KMS-11 (cell line): ENCODE measurements around the gene GRAPL.
"Not testable (repeated sequence)": the region's sequence is repeated elsewhere in the genome, so short reads cannot be mapped to it uniquely, and the experiment has no call there.

Experiments
- H2AFZ ChIP-seq: fragments of 200-600 bp; sonication (generic); 2 replicates; pipeline ENCODE4 v1.6.1; 2016; ENCODE audit warnings: antibody characterized with exemption, mixed run types, low read depth
- H3K27ac ChIP-seq: fragments of 200-600 bp; sonication (generic); 2 replicates; pipeline ENCODE4 v1.6.1; 2016; ENCODE audit warnings: mild to moderate bottlenecking, mixed run types
- H3K27me3 ChIP-seq: fragments of 200-600 bp; sonication (generic); 2 replicates; pipeline ENCODE4 v1.6.1; 2017; ENCODE audit warnings: mild to moderate bottlenecking, low read depth, mixed run types, moderate library complexity; ENCODE audit not compliant: insufficient read depth
- H3K36me3 ChIP-seq: fragments of 200-600 bp; sonication (generic); 2 replicates; pipeline ENCODE4 v1.6.1; 2017; ENCODE audit warnings: mild to moderate bottlenecking, mixed run types; ENCODE audit not compliant: insufficient read depth
- H3K4me1 ChIP-seq: fragments of 200-600 bp; sonication (generic); 2 replicates; pipeline ENCODE4 v1.6.1; 2016; ENCODE audit warnings: mild to moderate bottlenecking, low read depth, mixed run types; ENCODE audit not compliant: poor library complexity, severe bottlenecking
- H3K4me2 ChIP-seq: fragments of 200-600 bp; sonication (generic); 2 replicates; pipeline ENCODE4 v1.7.0; 2016; ENCODE audit warnings: mild to moderate bottlenecking, mixed run types
- H3K4me3 ChIP-seq: fragments of 200-600 bp; sonication (generic); IDR thresholded peaks from 2 replicates; pipeline ENCODE4 v1.6.1; 2017; ENCODE audit warnings: low read depth, low read length, mixed read lengths; ENCODE audit not compliant: insufficient read depth
- H3K79me2 ChIP-seq: fragments of 200-600 bp; sonication (generic); 2 replicates; pipeline ENCODE4 v1.6.1; 2016; ENCODE audit warnings: low read depth, mixed run types; ENCODE audit not compliant: insufficient read depth
- H3K9ac ChIP-seq: fragments of 200-600 bp; sonication (generic); 2 replicates; pipeline ENCODE4 v1.6.1; 2016; ENCODE audit warnings: mild to moderate bottlenecking, mixed run types
- H4K20me1 ChIP-seq: fragments of 200-600 bp; sonication (generic); 2 replicates; pipeline ENCODE4 v1.6.1; 2016; ENCODE audit warnings: mild to moderate bottlenecking, mixed run types; ENCODE audit not compliant: insufficient read depth

GRAPL gene

GRCh38 chr17:19111801-19112458 lies 15.5 kb upstream of the GRAPL start:
- H3K4me3 ChIP-seq, result not testable (repeated sequence)

GRCh38 chr17:19112459-19112826 lies 14.9 kb upstream of the GRAPL start:
- not testable (repeated sequence) for H3K4me3 ChIP-seq, H3K36me3 ChIP-seq, H3K79me2 ChIP-seq

More at GRCh38 chr17:19111801-19112458, 15.5 kb upstream of the GRAPL start:
- not testable (repeated sequence) for H3K4me1 ChIP-seq, H4K20me1 ChIP-seq, H3K9ac ChIP-seq, H3K36me3 ChIP-seq, H3K27me3 ChIP-seq, H3K4me2 ChIP-seq, H3K79me2 ChIP-seq, H3K27ac ChIP-seq, H2AFZ ChIP-seq

GRCh38 chr17:19118695-19119094 lies 8.7 kb upstream of the GRAPL start:
- H4K20me1 ChIP-seq, H3K9ac ChIP-seq, H3K4me1 ChIP-seq, H3K27me3 ChIP-seq, H2AFZ ChIP-seq, H3K4me3 ChIP-seq, H3K79me2 ChIP-seq, H3K27ac ChIP-seq, H3K4me2 ChIP-seq, H3K36me3 ChIP-seq: not testable (repeated sequence)

More at GRCh38 chr17:19112459-19112826, 14.9 kb upstream of the GRAPL start:
- H3K27ac ChIP-seq, H3K4me2 ChIP-seq, H3K27me3 ChIP-seq, H2AFZ ChIP-seq, H3K9ac ChIP-seq, H3K4me1 ChIP-seq, H4K20me1 ChIP-seq: not testable (repeated sequence)

GRCh38 chr17:19125289-19125688 lies 2.1 kb upstream of the GRAPL start:
- H3K27ac ChIP-seq, H3K4me3 ChIP-seq, H3K4me1 ChIP-seq, H2AFZ ChIP-seq, H3K4me2 ChIP-seq, H4K20me1 ChIP-seq, H3K9ac ChIP-seq, H3K27me3 ChIP-seq, H3K36me3 ChIP-seq, H3K79me2 ChIP-seq: not testable (repeated sequence)

DNA sequence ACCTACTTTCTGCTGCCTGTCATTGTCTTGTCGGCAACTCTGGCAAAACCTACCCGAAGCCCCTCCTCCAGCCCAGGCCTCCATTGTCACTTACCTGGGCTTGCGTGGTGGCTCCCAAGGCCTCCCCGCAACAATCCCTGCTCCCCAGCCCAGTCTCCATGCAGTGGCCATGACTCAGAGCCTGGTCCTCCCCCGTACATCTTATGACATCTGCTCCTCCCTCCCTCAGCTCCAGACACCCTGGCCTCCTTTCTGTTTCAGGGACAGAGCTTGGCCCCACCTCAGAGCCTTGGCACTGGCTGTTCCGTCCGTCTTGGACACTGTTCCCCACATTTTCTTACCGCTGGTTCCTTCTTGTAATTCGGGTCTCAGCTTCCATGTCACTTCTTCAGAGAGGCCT lies 2.1 kb downstream of the GRAPL start:
- H3K79me2 ChIP-seq, H3K4me3 ChIP-seq, H3K9ac ChIP-seq, H3K27ac ChIP-seq, H3K36me3 ChIP-seq, H3K27me3 ChIP-seq, H3K4me1 ChIP-seq, H2AFZ ChIP-seq, H4K20me1 ChIP-seq, H3K4me2 ChIP-seq: not testable (repeated sequence)

DNA sequence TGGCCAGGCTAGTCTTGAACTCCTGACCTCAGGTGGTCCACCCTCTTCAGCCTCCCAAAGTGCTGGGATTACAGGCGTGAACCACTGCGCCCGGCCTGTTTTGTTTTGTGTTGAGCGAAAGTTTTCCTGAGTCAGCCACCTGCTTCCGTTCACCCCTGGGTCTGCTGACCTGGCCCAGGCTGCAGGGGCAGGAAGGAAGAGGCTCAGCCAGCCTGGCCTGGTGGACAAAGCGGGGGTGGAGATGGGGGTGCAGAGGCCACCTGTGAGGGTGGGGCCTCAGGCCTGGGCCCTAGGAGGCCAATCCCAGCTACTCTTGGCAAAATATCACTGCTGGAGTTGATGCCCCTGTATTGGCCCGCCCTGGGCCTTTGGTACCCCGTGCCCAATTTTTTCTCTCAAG lies 3.7 kb downstream of the GRAPL start:
- not testable (repeated sequence) for H3K4me1 ChIP-seq, H3K36me3 ChIP-seq, H3K27ac ChIP-seq, H4K20me1 ChIP-seq, H3K4me3 ChIP-seq, H3K79me2 ChIP-seq, H3K27me3 ChIP-seq, H3K9ac ChIP-seq, H3K4me2 ChIP-seq, H2AFZ ChIP-seq

DNA sequence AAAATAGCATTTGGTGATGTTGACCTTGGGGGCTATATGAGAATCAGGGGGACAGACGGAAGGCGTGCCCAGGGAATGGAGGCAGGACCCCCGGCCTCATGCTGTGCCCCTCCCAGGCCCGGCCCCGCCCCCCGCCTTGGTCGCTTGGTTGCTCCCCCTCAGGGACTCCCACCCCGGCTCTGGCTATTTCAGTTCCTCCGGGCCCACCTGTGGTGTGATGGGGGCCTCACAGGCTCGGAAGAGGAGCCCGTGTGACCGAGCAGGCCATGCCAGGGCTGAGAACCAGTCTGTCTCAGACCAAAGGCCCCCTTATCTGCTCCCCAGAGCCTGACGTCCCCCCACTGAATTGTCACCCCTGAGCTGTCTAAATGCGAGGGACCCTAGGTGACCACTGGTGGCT lies 4.4 kb downstream of the GRAPL start:
- H2AFZ ChIP-seq, result not testable (repeated sequence)

GRCh38 chr17:19133793-19134192 lies 6.4 kb downstream of the GRAPL start:
- not testable (repeated sequence) for H3K27ac ChIP-seq, H4K20me1 ChIP-seq, H3K4me1 ChIP-seq

More for the DNA sequence above, 4.4 kb downstream of the GRAPL start:
- H3K27me3 ChIP-seq, H3K4me3 ChIP-seq, H3K4me2 ChIP-seq, H3K36me3 ChIP-seq, H3K9ac ChIP-seq, H4K20me1 ChIP-seq, H3K27ac ChIP-seq, H3K4me1 ChIP-seq, H3K79me2 ChIP-seq: not testable (repeated sequence)

DNA sequence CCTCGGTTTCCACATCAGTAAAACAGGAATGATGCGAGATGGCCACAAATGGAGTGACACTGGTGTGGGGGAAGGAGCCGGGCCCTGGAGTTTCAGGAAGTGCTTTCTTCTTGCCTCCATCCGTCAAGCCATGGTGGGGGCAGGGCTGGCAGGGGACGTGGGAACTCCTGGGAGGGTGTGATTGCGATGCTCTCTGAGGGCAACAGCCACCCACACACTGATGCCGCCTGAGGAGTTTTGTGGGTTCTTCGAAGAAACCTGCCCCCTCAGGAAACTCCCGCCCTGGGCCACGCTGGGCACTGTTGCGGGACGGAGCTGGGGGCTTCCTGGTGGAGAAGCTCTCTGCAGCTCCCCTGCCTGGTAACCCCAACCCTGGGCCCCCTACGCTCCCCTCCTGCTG lies 8.0 kb downstream of the GRAPL start:
- not testable (repeated sequence) for H3K36me3 ChIP-seq, H3K27me3 ChIP-seq, H2AFZ ChIP-seq, H3K4me2 ChIP-seq, H3K79me2 ChIP-seq, H3K4me1 ChIP-seq, H3K27ac ChIP-seq, H3K4me3 ChIP-seq, H3K9ac ChIP-seq, H4K20me1 ChIP-seq

More at GRCh38 chr17:19133793-19134192, 6.4 kb downstream of the GRAPL start:
- not testable (repeated sequence) for H3K36me3 ChIP-seq, H3K27me3 ChIP-seq, H3K4me2 ChIP-seq, H3K4me3 ChIP-seq, H2AFZ ChIP-seq, H3K9ac ChIP-seq, H3K79me2 ChIP-seq

GRCh38 chr17:19136138-19136537 lies 8.7 kb downstream of the GRAPL start:
- not testable (repeated sequence) for H3K27ac ChIP-seq, H3K4me2 ChIP-seq, H2AFZ ChIP-seq, H3K4me1 ChIP-seq, H4K20me1 ChIP-seq, H3K36me3 ChIP-seq, H3K9ac ChIP-seq, H3K79me2 ChIP-seq, H3K4me3 ChIP-seq, H3K27me3 ChIP-seq

DNA sequence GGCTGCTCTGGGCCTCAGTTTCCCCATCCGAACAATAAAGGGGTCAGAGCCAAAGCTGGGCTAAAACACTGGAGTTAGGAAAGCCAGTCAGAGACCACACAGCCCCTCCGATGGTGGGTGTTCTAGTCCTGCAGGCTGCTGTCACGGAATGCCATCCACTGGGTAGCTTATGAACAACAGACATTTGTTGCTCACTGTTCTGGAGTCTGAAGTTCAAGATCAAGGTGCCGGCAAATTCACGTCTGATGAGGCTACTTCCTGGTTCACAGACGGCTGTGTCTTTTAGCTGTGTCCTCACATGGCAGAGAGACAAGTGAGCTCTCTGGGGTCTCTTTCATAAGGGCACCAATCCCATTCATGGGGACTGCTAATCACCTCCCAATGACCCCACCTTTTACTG lies 9.2 kb downstream of the GRAPL start:
- not testable (repeated sequence) for H3K9ac ChIP-seq, H3K79me2 ChIP-seq, H3K36me3 ChIP-seq, H3K4me3 ChIP-seq, H3K4me1 ChIP-seq, H4K20me1 ChIP-seq, H3K4me2 ChIP-seq, H3K27me3 ChIP-seq, H3K27ac ChIP-seq, H2AFZ ChIP-seq
